ENCODE data around the gene APBB2. TPM values are rescaled to one million over a fixed set of nuclear protein-coding genes. Genes with fewer than 3 reads are reported as not detected.

The APBB2 gene
- total RNA-seq, 4 donors from 2014 or later, result 66.3 to 133 (median 90.2) TPM

DNA sequence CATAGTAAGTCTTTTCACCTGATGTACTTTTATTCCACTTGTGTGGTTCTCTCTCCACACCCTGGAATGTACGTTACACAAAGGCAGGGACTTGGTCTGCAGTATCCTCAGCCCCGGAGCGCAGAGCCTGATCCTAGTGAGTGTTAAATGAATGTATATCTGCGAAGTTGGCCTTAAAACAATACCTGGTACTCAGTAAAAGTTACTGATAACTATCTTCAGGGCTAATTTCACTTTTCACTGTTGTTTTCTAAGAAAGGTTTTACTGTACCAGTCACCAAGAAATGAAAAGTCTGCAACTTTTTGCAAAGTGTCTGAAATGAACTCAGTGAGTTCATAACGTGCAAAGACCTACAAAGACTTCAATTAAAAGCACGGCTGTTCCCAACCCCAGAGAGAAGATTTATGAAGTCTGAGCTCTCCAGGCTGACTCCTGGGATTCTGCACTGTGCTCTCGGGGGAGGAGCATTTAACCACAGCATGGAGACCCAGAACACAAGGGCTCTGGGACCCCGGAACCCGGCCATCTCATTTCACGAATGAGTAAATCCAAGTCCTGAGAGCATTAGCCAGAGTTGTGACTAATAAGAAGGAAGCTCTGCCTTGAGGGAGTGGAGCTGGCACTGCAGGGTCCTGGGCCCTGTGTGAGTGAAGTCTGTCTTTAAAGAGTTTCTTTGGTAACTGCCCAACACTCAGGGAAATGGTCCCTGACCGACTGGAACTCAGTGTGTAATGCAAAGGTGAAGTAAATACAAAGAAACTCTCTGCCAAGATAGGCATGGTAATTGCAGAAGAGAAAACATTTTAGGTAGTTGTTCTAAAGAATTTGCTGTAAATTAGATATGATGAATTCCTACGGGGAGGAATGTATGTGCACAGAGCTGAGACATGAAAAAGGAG lies 298.8 kb downstream of the APBB2 start:
- peaks cover 0 to 5% of the 10 kb centered on the region in 2 donors for H3K36me3 ChIP-seq
- ATAC-seq, result no peak
- no peak overlapping the region for H3K27ac ChIP-seq
- H3K4me1 ChIP-seq, result peaks cover 6 to 42% (median 8%) of the 10 kb centered on the region in 3 donors
- 64 to 86% methylated on average over 11 to 12 of the region's 12 CpGs for WGBS, 2 donors (ENCODE audit: low coverage in 1 of 2)
- H3K9me3 ChIP-seq, result no peaks in the 10 kb centered on the region
- TF ChIP-seq POLR2AphosphoS5 (IDR thresholded peaks at IDR 0.05) (no peak), EP300 (IDR thresholded peaks at IDR 0.05) (no peak), POLR2A (IDR thresholded peaks at IDR 0.05) (no peak)
- TF ChIP-seq, protein P1, sequence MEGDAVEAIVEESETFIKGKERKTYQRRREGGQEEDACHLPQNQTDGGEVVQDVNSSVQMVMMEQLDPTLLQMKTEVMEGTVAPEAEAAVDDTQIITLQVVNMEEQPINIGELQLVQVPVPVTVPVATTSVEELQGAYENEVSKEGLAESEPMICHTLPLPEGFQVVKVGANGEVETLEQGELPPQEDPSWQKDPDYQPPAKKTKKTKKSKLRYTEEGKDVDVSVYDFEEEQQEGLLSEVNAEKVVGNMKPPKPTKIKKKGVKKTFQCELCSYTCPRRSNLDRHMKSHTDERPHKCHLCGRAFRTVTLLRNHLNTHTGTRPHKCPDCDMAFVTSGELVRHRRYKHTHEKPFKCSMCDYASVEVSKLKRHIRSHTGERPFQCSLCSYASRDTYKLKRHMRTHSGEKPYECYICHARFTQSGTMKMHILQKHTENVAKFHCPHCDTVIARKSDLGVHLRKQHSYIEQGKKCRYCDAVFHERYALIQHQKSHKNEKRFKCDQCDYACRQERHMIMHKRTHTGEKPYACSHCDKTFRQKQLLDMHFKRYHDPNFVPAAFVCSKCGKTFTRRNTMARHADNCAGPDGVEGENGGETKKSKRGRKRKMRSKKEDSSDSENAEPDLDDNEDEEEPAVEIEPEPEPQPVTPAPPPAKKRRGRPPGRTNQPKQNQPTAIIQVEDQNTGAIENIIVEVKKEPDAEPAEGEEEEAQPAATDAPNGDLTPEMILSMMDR (IDR thresholded peaks at IDR 0.05), result no peak
- no peak overlapping the region for H3K4me3 ChIP-seq
- H3K27me3 ChIP-seq, result no peaks in the 10 kb centered on the region

DNA sequence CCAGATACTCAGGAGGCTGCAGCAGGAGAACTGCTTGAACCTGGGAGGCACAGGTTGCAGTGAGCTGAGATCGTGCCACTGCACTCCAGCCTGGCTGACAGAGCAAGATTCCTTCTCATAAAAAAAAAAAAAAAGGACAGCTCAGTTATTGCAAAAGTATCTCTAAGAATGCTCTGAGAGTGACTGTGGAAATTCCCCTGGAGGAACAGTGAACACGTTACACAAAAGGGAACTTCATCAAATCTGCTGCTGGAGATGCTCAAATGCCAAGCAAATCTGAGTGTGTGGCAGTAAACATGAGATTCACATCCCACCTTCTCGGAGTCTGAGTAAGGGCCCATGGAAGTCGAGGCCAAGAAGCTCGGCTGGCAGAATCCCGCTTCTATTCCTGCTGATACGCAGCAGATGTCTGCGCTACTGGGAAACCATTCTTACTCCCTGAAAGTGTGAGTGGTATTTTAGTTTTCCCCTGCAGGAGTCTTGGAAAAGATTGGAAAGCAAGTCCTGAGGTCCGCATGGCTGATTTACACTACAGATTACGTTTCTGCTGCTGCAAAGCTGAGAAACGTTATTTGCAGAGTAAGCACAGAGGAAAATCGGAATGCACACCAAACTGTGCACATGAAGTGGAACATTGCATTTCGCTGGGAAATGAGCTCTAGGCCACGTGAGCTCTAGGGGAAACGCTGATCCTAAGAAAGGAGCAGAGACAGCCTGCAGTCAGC lies 301.7 kb downstream of the APBB2 start:
- TF ChIP-seq POLR2A (IDR thresholded peaks at IDR 0.05), result no peak
- no peak for TF ChIP-seq POLR2AphosphoS5 (IDR thresholded peaks at IDR 0.05)
- TF ChIP-seq, protein P1 (IDR thresholded peaks at IDR 0.05), result no peak
- no peak for TF ChIP-seq EP300 (IDR thresholded peaks at IDR 0.05)
- 65 to 80% methylated on average over 11 to 15 of the region's 15 CpGs for WGBS, 2 donors (ENCODE audit: low coverage in 1 of 2)
- Histone ChIP-seq H3K27ac (peak overlapping the region in 3 of 4 donors; percentile 28 to 66 (median 60)), H3K4me1 (peaks cover 0 to 46% (median 5%) of the 10 kb centered on the region in 3 donors), H3K27me3 (no peaks in the 10 kb centered on the region), H3K36me3 (no peaks in the 10 kb centered on the region), H3K9me3 (no peaks in the 10 kb centered on the region), H3K4me3 (no peak overlapping the region)
- ATAC-seq, result no peak

DNA sequence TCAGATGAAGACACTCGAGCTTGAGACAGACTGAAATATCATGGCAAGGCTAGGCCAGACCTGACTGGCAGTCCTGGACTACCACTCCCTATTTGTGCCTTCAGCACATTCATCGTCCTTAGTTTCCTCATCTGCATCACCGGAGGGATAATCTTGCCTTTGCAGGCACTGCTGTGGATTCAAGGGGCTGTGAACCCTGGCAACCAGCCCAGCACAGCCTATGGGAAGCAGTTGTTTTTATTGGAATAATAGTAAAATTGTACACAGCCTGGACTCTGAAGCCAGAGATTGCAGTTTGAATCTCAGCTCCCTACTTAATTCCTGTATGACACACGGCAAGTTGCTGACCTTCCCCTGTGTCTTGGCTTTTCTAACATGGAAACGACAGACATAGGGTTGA lies 303.6 kb downstream of the APBB2 start:
- 62 to 81% methylated on average over 4 to 5 of the region's 5 CpGs for WGBS, 2 donors (ENCODE audit: low coverage in 1 of 2)
- ATAC-seq, result no peak
- Histone ChIP-seq H3K36me3 (peaks cover 0 to 1% of the 10 kb centered on the region in 2 donors), H3K27ac (peak overlapping the region in 3 of 4 donors; percentile 31 to 66 (median 47)), H3K4me1 (peaks cover 0 to 29% (median 5%) of the 10 kb centered on the region in 3 donors), H3K27me3 (no peaks in the 10 kb centered on the region), H3K9me3 (no peaks in the 10 kb centered on the region), H3K4me3 (no peak overlapping the region)
- TF ChIP-seq POLR2A (IDR thresholded peaks at IDR 0.05), result no peak
- no peak for TF ChIP-seq EP300 (IDR thresholded peaks at IDR 0.05)
- no peak for TF ChIP-seq POLR2AphosphoS5 (IDR thresholded peaks at IDR 0.05)

DNA sequence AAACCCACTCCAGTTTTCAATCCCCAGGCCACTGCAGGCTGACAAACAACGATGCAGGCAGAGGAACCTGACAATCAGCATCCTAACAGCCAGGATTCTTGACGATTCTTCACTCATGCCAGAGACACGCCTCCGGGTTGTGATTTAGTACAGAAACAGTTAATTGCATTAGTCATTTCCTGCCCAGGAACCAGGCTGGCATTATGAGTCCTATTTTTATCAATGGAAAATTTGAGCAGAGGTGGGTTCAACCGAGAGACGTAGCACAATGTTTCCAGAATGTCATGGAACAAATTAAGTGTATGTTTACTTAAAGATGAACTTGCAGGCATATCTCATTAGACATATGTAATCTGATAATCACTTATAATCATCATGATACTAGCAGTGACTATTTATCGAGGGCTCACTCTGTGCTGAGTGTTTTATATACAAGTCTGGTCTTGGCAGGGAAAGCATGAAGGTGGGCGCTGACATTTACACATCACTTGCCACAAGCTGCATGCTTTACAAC lies 304.9 kb downstream of the APBB2 start:
- no peak for ATAC-seq
- H3K36me3 ChIP-seq, result peaks cover 0 to 5% of the 10 kb centered on the region in 2 donors
- H3K4me3 ChIP-seq, result no peak overlapping the region
- peaks cover 0 to 35% (median 5%) of the 10 kb centered on the region in 3 donors for H3K4me1 ChIP-seq
- H3K9me3 ChIP-seq, result no peaks in the 10 kb centered on the region
- 32 to 48% methylated on average over 4 to 6 of the region's 8 CpGs for WGBS, 2 donors (ENCODE audit: low coverage in 1 of 2)
- H3K27ac ChIP-seq, result peak overlapping the region in 3 of 4 donors; percentile 58 to 66 (median 65)
- H3K27me3 ChIP-seq, result no peaks in the 10 kb centered on the region
- TF ChIP-seq EP300 (IDR thresholded peaks at IDR 0.05) (no peak), POLR2AphosphoS5 (IDR thresholded peaks at IDR 0.05) (no peak), POLR2A (IDR thresholded peaks at IDR 0.05) (no peak)
- TF ChIP-seq, protein P1 (IDR thresholded peaks at IDR 0.05), result no peak

Data from gastroesophageal sphincter (tissue), 4 donors.